GM21723 (cell line): ENCODE measurements around the gene HTT-AS.

Experiments
- ATAC-seq: cut with Tn5 transposase; IDR thresholded peaks from one replicate; pipeline ENCODE4 v1.9.1; 2021; ENCODE audit warnings: mild to moderate bottlenecking, moderate library complexity; ENCODE audit not compliant: unreplicated experiment

Gene HTT-AS

DNA sequence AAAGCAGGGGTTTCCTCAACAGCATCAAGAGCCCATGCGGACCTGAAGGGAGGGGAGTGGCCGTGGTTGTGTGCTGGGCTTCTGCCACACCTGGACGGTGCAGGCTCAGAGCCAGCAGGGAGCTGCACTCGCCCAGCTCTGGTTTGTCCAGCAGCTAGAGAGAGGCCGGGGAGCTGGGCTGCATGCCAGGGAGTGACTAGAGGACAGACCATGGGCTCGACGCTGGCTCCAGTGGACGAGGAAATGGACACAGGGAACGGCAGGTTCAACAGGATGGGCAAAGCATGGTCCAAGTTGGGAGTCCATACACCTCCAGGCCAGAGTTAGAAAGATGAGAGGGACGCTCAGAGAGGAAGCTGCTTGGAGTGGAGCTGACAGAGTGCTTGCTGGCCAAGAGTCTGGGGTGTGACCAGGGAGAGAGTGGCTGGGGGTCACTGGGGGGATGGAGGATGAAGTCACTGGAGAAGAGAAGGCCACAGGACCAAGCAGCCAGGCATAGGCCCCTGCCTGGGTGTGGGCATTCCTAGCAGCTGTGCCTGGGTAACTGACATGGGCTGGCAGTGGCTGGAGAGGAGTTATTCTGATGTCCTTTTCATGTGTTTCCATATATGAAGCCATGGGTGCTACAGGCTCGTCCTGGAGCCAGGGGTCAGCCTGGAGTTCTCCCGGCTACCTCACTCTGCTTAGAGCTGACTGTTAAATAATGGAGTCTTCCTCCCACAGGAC lies 42.8 kb downstream of the HTT-AS start:
- ATAC-seq: no peak

DNA sequence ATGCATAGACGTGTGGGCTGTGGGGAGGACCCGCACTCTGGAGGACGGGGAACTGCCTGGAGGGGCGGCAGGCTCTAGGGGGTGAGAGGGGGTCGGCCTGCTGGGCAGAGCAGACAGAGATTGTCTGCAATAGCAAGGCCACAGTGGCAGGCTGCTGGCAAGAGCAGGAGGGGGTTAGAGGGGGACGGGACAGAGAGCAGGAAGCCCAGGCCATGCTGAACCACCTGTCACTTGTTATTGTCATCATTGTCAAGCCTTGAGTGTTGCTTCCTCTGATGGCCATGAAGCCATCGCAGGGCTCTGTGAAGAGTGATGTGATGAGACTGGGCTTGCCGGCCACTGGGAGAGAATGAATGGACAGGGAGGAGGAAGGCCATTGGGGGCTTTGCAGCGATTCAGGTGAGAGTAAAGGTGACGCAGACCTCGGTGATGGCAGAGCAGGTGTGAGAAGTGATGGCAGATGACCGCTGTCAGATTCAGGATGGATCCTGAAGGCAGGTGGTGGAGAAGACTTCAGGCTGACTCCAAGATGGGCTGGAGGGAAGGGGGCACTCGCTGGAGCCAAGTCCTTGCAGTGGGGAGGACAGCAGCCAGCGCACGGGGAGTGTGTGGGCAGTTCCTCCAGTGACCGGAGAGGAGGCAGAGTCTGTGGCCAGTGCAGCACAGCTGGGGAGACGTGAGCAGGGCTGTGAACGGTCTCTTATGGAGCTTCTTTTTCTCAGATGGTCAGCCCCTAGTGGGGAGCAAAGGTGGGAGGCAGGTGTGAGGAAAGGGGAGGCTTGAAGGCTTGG lies 43.6 kb downstream of the HTT-AS start:
- ATAC-seq: no peak

DNA sequence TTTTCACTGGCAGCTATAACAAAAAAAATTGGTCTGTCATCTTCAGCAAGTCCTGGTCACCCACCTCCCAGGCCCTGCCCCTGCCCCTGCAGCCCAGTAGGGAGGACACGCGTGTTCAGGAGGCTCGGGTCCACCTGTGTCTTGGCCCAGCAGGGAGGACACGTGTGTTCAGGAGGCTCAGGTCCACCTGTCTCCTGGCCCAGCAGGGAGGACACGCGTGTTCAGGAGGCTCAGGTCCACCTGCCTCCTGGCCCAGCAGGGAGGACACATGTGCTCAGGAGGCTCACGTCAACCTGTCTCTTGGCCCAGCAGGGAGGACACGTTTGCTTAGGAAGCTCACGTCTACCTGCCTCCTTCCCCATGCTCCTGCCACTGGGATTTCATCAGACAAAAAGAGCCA lies 44.9 kb downstream of the HTT-AS start:
- no peak for ATAC-seq

DNA sequence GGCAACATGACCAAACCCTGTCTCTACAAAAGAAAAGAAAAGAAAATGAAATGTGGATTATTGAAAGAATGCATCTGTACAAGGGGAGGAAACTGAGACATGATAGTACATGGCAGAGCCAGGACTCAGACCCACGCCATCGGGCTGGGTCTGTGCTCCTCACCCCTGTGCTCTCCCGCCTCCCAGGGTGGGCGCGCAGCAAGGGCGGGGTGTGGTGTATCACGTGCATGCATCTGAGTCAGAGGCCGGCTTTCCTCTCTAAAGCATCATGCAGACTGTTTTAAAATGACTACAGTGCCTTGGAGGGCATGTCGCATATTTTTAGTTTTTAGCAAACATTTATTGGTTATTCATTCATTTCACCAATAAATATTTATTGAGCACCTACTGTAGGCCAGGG lies 47.8 kb downstream of the HTT-AS start:
- no peak for ATAC-seq

DNA sequence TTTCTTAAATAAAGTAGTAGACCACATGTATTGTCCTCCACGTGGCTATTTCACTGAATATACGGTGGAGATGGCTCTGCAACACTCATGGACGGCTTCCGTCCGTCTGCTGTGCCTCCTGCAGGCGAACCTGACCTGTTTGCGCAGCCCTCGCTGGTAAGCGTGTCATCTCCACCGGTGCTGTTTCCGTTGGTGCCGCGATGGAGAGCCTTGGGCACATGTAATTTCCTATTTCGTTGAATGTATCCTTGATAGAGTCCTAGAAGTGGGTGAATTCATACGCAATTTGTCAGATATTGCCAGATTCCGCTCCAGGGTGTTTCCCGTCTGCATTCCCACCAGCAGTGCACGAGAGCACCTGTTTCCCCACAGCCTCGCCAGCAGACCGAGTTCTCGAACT lies 48.5 kb downstream of the HTT-AS start:
- no peak for ATAC-seq

- no peak for ATAC-seq
Observed at GRCh38 chr4:3022651-3023050, 51.7 kb downstream of the HTT-AS start.

DNA sequence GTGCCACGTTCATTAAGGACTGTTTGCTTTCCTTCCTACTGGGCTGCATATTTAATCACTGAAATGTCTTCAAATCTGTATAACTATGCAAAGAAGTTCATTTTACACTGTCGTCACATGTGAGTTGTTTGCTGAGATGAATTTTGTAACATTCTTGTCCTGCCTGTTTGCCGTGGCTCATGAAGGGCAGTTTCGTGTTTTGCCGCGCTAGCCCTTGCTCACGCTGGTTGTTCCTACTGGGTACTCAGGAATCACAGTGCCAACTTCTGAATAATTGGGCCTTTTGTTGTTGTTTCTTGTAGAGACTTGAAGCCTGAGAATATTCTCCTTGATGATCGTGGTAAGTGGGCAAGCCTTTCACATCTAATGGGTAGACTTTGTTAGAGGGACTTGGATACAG lies 52.2 kb downstream of the HTT-AS start:
- ATAC-seq: no peak

GRCh38 chr4:3021627-3022026 lies 52.7 kb downstream of the HTT-AS start:
- no peak for ATAC-seq

GRCh38 chr4:3021127-3021526 lies 53.2 kb downstream of the HTT-AS start:
- no peak for ATAC-seq

GRCh38 chr4:3019145-3019846 lies 55.0 kb downstream of the HTT-AS start:
- no peak for ATAC-seq

GRCh38 chr4:3017504-3017903 lies 56.8 kb downstream of the HTT-AS start:
- no peak for ATAC-seq

DNA sequence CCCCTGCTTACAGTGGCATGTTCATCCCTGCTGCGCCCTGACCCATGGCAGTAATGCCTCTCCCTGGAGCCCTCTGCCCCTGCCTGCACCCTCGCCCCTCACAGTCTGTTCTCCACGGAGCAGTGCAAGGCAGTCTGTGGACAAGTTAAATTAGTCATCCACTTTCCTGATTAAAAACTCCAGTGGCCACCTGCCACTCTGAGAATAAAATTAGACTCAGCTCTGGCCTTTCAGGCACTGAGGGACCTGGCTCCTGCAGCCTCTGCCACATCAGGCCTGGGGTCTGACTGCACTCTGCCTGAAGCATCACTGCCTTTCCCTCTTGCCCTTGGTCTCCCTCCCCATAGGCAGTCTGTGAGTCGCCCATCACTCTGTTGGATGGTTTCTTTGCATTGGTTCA lies 57.4 kb downstream of the HTT-AS start:
- ATAC-seq: no peak

DNA sequence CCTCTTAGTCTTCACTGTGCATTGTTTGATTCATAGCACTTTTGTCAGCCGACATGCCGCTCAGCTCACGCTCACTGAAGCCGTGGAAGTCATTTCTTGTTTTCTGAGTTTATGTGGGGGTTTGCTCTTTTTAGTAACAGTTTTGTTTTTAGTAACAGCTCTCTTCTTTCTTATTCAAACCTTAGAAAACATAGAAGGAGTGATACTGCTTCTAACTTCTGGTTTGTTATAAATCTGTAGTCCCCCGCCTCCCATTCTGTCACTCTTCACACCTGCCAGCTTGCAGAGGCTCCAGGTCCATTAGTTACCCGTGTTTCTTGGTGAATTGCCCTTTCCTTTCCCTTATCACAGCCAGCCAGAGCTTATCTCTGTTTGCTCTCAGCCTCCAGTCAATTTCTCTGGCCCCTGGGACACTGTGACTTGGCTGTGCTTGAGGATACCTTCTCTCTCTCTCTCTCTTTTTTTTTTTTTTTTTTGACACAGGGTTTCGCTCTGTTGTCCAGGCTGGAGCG lies 60.4 kb downstream of the HTT-AS start:
- peak; percentile 80 for ATAC-seq
